Peyer's patch (tissue), 4 donors: ENCODE data around the gene CEP85.

ENCODE experiments used
- CTCF ChIP-seq, 6 experiments: fragments of 450-650 bp in 4 of 6; fragments of 200-600 bp in 2 of 6; sonication (generic) in 1 of 6; IDR thresholded peaks; one replicate each; pipeline ENCODE4 v1.5.1; 2017 to 2019; ENCODE audit warnings: antibody characterized with exemption in 6 of 6, mild to moderate bottlenecking in 3 of 6, moderate library complexity in 1 of 6
- POLR2A ChIP-seq, 2 donors: fragments of 450-650 bp; IDR thresholded peaks; one replicate each; pipeline ENCODE4 v1.5.1; 2017; ENCODE audit warnings: antibody characterized with exemption in 2 of 2, mild to moderate bottlenecking in 2 of 2, moderate library complexity in 2 of 2

GRCh38 chr1:26288311-26288941 lies 54.4 kb downstream of the CEP85 start:
- TF ChIP-seq POLR2A (IDR thresholded peaks at IDR 0.05) (no peak), CTCF (IDR thresholded peaks at IDR 0.05) (no peak)
